Upper lobe of right lung (tissue), 1 donor: ENCODE results near the gene EZH2. TPM values are rescaled to one million over a fixed set of nuclear protein-coding genes. Genes with fewer than 3 reads are reported as not detected.

Experiments used
- ATAC-seq: fragments of 200-7000 bp; cut with Tn5 transposase; one replicate; pipeline ENCODE4 v1.9.1; 2020; ENCODE audit warnings: mild to moderate bottlenecking, moderate library complexity
- DNase-seq: peaks from one replicate; pipeline ENCODE4 v3.0.0-alpha.2; 2020
- H3K27ac ChIP-seq: fragments of 200-600 bp; one replicate; pipeline ENCODE4 v1.8.0; 2022
- H3K27me3 ChIP-seq: fragments of 200-600 bp; one replicate; pipeline ENCODE4 v1.8.0; 2022; ENCODE audit warnings: mild to moderate bottlenecking
- H3K36me3 ChIP-seq: fragments of 200-600 bp; one replicate; pipeline ENCODE4 v1.8.0; 2022
- H3K4me1 ChIP-seq: fragments of 200-600 bp; one replicate; pipeline ENCODE4 v1.8.0; 2022
- H3K4me3 ChIP-seq: fragments of 200-600 bp; one replicate; pipeline ENCODE4 v1.8.0; 2022; ENCODE audit warnings: mild to moderate bottlenecking
- H3K9me3 ChIP-seq: fragments of 200-600 bp; one replicate; pipeline ENCODE4 v1.8.0; 2022
- intact Hi-C: fragments of 100-400 bp; cut with DNase I; formaldehyde crosslinking; loops from one replicate; pipeline ENCODE4 v1.11.0; 2022
- total RNA-seq: library from RNA; stranded (reverse); fragmentation: NEBNext Ultra II Directional; extraction: Animal tissue kit (Norgen Biotek cat#: 25700); gene quantifications from one replicate; pipeline ENCODE4 v1.2.1, GENCODE V29; 2021
- TF ChIP-seq, protein P1 (sequence below): fragments of 200-600 bp; IDR thresholded peaks from one replicate; pipeline ENCODE4 v1.8.0; 2022; ENCODE audit warnings: antibody characterized with exemption
- donor health status: DM: no; HTN: yes; CAD: no; lungs with severe emphysema.

The EZH2 gene
- total RNA-seq, 1 donor from 2014 or later: 3.7 TPM

DNA sequence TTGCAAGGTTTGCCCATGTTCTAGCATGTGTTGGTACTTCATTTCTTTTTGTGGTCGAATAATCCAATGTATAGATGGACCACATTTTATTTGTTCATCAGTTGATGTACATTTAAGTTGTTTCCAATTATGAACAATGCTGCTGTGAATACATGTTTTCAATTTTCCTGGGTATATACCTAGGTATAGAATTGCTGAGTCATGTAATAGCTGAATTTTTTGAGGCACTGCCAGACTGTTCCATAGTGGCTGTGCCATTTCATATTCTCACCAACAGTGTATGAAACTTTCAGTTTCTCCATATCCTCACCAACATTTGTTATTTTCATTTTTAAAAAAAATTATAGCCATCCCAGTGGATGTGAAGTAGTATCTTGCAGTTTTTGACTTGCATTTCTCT, 90.5 kb downstream of the EZH2 start:
- ATAC-seq (no peak), DNase-seq (no peak)
- intact Hi-C loops: no loop called here
- TF ChIP-seq, protein P1, sequence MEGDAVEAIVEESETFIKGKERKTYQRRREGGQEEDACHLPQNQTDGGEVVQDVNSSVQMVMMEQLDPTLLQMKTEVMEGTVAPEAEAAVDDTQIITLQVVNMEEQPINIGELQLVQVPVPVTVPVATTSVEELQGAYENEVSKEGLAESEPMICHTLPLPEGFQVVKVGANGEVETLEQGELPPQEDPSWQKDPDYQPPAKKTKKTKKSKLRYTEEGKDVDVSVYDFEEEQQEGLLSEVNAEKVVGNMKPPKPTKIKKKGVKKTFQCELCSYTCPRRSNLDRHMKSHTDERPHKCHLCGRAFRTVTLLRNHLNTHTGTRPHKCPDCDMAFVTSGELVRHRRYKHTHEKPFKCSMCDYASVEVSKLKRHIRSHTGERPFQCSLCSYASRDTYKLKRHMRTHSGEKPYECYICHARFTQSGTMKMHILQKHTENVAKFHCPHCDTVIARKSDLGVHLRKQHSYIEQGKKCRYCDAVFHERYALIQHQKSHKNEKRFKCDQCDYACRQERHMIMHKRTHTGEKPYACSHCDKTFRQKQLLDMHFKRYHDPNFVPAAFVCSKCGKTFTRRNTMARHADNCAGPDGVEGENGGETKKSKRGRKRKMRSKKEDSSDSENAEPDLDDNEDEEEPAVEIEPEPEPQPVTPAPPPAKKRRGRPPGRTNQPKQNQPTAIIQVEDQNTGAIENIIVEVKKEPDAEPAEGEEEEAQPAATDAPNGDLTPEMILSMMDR: no peak
- no peaks in the 10 kb centered on the region for H3K9me3 ChIP-seq
- H3K27me3 ChIP-seq: no peaks in the 10 kb centered on the region
- H3K4me3 ChIP-seq: no peak overlapping the region
- no peak overlapping the region for H3K27ac ChIP-seq
- no peaks in the 10 kb centered on the region for H3K4me1 ChIP-seq
- peaks cover 98% of the 10 kb centered on the region for H3K36me3 ChIP-seq

DNA sequence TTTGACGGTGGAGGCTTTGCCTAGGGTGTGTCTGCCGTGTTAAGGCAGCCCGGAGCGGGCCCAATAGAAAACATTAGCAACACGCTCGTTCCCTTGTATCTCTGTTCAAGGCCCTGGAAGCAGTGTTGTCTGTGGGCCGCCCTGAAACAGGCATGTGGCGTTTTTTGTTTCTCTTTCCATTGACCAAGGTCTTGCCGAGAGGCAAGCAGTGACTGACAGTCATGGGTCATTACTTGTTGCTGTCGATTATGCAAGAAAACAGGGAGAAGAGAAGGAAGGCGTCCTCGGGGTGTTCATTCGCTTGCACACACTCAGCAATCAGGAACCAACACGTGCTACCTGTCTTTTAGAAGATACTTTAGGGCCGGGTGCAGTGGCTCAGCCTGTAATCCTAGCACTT, 92.5 kb downstream of the EZH2 start:
- Histone ChIP-seq H3K27ac (no peak overlapping the region), H3K9me3 (no peaks in the 10 kb centered on the region), H3K4me3 (no peak overlapping the region), H3K4me1 (no peaks in the 10 kb centered on the region), H3K27me3 (no peaks in the 10 kb centered on the region), H3K36me3 (peaks cover 98% of the 10 kb centered on the region)
- TF ChIP-seq, protein P1: no peak
- intact Hi-C loops: no loop called here
- ATAC-seq: peak; percentile 8
- DNase-seq: no peak

DNA sequence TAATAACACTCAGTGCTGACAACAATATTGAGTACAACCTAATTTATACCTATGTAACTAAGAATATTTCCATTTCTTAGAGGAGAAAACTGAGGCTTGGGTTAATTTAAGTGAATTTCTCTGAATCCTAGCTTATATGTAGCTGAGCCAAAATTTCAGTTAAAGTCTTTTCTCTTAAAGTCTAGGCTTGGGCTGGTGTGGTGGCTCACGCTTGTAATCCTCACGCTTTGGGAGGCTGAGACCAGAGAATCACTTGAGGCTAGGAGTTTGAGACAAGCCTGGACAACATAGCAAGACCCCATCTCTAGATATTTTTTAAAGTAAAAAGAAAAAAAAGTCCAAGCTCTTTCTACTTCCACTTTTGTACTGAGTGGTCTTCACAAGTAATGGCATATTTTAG, 93.2 kb downstream of the EZH2 start:
- TF ChIP-seq, protein P1: no peak
- Histone ChIP-seq H3K4me3 (no peak overlapping the region), H3K9me3 (no peaks in the 10 kb centered on the region), H3K27me3 (no peaks in the 10 kb centered on the region), H3K36me3 (peaks cover 98% of the 10 kb centered on the region), H3K4me1 (no peaks in the 10 kb centered on the region), H3K27ac (no peak overlapping the region)
- intact Hi-C loops: no loop called here
- ATAC-seq (no peak), DNase-seq (no peak)

DNA sequence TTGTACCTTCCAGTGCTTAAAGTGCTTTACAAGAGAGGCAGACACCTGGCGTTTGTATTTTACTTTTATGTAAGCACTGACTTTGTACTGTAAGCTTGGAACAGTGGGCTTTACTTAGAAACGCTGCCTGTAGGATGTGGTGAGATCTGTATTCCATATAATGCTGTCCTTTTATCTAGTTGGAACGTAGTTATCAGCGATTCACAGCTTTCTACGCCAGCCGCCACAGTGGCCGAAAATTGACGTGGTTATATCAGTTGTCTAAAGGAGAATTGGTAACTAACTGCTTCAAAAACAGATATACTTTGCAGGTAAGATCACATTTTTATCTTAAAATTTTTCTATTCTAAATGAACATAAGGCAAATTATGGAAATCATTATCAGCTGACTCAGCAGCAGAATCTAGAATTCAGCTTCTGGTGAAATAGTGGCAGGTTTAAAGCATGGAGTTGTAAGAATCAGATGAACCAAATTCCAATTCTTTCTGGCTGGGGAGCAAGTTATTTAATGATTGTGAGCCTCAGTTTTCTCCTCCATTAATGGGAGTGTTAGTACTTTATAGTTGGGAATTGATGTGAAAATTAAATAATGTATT, 93.9 kb downstream of the EZH2 start:
- intact Hi-C loops: no loop called here
- H3K4me1 ChIP-seq: no peaks in the 10 kb centered on the region
- no peaks in the 10 kb centered on the region for H3K9me3 ChIP-seq
- H3K4me3 ChIP-seq: no peak overlapping the region
- H3K27ac ChIP-seq: no peak overlapping the region
- no peak for DNase-seq
- ATAC-seq: no peak
- TF ChIP-seq, protein P1: no peak
- H3K27me3 ChIP-seq: no peaks in the 10 kb centered on the region
- H3K36me3 ChIP-seq: peaks cover 99% of the 10 kb centered on the region

DNA sequence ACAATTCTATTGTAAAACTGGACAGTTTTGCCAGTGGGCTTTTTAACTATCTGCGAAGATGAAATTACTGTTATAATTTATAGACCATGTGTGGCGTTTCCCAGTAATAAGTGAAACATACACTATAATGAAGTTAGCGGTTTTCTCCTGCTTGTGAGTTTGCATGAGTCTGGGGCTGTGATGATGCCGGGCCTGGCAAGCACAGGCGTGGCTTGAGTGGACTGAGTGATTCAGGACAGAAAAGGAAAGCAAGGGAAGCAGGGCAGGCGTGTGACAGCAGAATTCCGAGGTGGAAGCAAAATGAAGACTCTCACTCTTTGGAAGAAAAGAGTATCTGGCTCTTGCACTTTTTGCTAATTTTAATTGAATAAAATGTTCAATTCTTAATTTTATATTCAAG, 94.9 kb downstream of the EZH2 start:
- Histone ChIP-seq H3K27me3 (no peaks in the 10 kb centered on the region), H3K4me3 (no peak overlapping the region), H3K4me1 (no peaks in the 10 kb centered on the region), H3K36me3 (peaks cover 92% of the 10 kb centered on the region), H3K27ac (no peak overlapping the region), H3K9me3 (no peaks in the 10 kb centered on the region)
- DNase-seq (no peak), ATAC-seq (no peak)
- intact Hi-C loops: no loop called here
- TF ChIP-seq, protein P1: no peak
